ENCODE results near the gene TMTC1.

The TMTC1 gene

GRCh38 chr12:29620030-29620429 lies 163.7 kb downstream of the TMTC1 start:
- H2AFZ ChIP-seq: no peak overlapping the region

GRCh38 chr12:29617407-29617803 lies 166.3 kb downstream of the TMTC1 start:
- H3K9ac ChIP-seq: no peak overlapping the region
- H3K4me1 ChIP-seq: peaks cover 8% of the 10 kb centered on the region
- H3K36me3 ChIP-seq (ENCODE audit: control insufficient read depth, insufficient read depth, low read length): no peaks in the 10 kb centered on the region
- no peak overlapping the region for H2AFZ ChIP-seq
- no peak for TF ChIP-seq CTCF (IDR thresholded peaks at IDR 0.05)
- no peaks in the 10 kb centered on the region for H3K9me3 ChIP-seq (ENCODE audit: control insufficient read depth, low read length)
- H3K27me3 ChIP-seq (ENCODE audit: control insufficient read depth, insufficient read depth, low read length): no peaks in the 10 kb centered on the region
- no peak overlapping the region for H3K27ac ChIP-seq
- peaks cover 8% of the 10 kb centered on the region for H3K79me2 ChIP-seq
- H3K4me2 ChIP-seq (ENCODE audit: low read length): no peak overlapping the region
- no peak overlapping the region for H3K4me3 ChIP-seq (ENCODE audit: low read depth, low read length)

More at GRCh38 chr12:29620030-29620429, 163.7 kb downstream of the TMTC1 start:
- no peak for TF ChIP-seq CTCF (IDR thresholded peaks at IDR 0.05)
- H3K27me3 ChIP-seq (ENCODE audit: control insufficient read depth, insufficient read depth, low read length): no peaks in the 10 kb centered on the region
- H3K4me3 ChIP-seq (ENCODE audit: low read depth, low read length): no peak overlapping the region
- no peaks in the 10 kb centered on the region for H3K9me3 ChIP-seq (ENCODE audit: control insufficient read depth, low read length)
- peaks cover 4% of the 10 kb centered on the region for H3K79me2 ChIP-seq
- no peak overlapping the region for H3K9ac ChIP-seq
- H3K36me3 ChIP-seq (ENCODE audit: control insufficient read depth, insufficient read depth, low read length): no peaks in the 10 kb centered on the region
- no peak overlapping the region for H3K27ac ChIP-seq
- no peak overlapping the region for H3K4me2 ChIP-seq (ENCODE audit: low read length)
- H3K4me1 ChIP-seq: peaks cover 17% of the 10 kb centered on the region

- H3K27me3 ChIP-seq (ENCODE audit: control insufficient read depth, insufficient read depth, low read length): no peaks in the 10 kb centered on the region
- peaks cover 8% of the 10 kb centered on the region for H3K79me2 ChIP-seq
- H3K27ac ChIP-seq: no peak overlapping the region
- H3K9ac ChIP-seq: no peak overlapping the region
- no peaks in the 10 kb centered on the region for H3K9me3 ChIP-seq (ENCODE audit: control insufficient read depth, low read length)
- no peak overlapping the region for H3K4me2 ChIP-seq (ENCODE audit: low read length)
- peaks cover 8% of the 10 kb centered on the region for H3K4me1 ChIP-seq
- H3K4me3 ChIP-seq (ENCODE audit: low read depth, low read length): no peak overlapping the region
- H3K36me3 ChIP-seq (ENCODE audit: control insufficient read depth, insufficient read depth, low read length): no peaks in the 10 kb centered on the region
- H2AFZ ChIP-seq: no peak overlapping the region
- no peak for TF ChIP-seq CTCF (IDR thresholded peaks at IDR 0.05)
Measured at GRCh38 chr12:29616664-29617406, 166.9 kb downstream of the TMTC1 start.

GRCh38 chr12:29614694-29615325 lies 168.9 kb downstream of the TMTC1 start:
- Histone ChIP-seq H3K27me3 (ENCODE audit: control insufficient read depth, insufficient read depth, low read length) (no peaks in the 10 kb centered on the region), H3K4me2 (ENCODE audit: low read length) (no peak overlapping the region), H3K4me1 (peaks cover 8% of the 10 kb centered on the region), H3K36me3 (ENCODE audit: control insufficient read depth, insufficient read depth, low read length) (no peaks in the 10 kb centered on the region), H3K9ac (no peak overlapping the region), H3K79me2 (peaks cover 6% of the 10 kb centered on the region), H2AFZ (no peak overlapping the region), H3K9me3 (ENCODE audit: control insufficient read depth, low read length) (no peaks in the 10 kb centered on the region), H3K4me3 (ENCODE audit: low read depth, low read length) (no peak overlapping the region), H3K27ac (no peak overlapping the region)
- no peak for TF ChIP-seq CTCF (IDR thresholded peaks at IDR 0.05)
